Spleen (tissue), 7 donors: Measurements from ENCODE around the gene EHD2.
A peak's percentile ranks its signal among the peaks of the same experiment; 100 is the strongest.

Source experiments
- POLR2A ChIP-seq, 3 donors: fragments of 450-650 bp; IDR thresholded peaks; one replicate each; pipeline ENCODE4 v1.5.1; 2017; ENCODE audit warnings: antibody characterized with exemption in 3 of 3, mild to moderate bottlenecking in 1 of 3
- POLR2AphosphoS5 ChIP-seq, 3 donors: sonication (generic); formaldehyde crosslinking; IDR thresholded peaks; one replicate each; pipeline ENCODE4 v1.5.1; 2017; ENCODE audit warnings: antibody characterized with exemption in 3 of 3
- TF ChIP-seq, protein P1 (sequence below), 11 experiments: fragments of 200-600 bp in 7 of 11; fragments of 450-650 bp in 4 of 11; sonication (generic) in 4 of 11; IDR thresholded peaks in 8 of 11; conservative IDR thresholded peaks in 3 of 11; 1 replicate in 7 of 11; 2 replicates in 4 of 11; pipeline versions ENCODE4 v1.4.0 to v1.8.0; 2016 to 2021; ENCODE audit warnings: antibody characterized with exemption in 11 of 11, inconsistent platforms in 4 of 11, mild to moderate bottlenecking in 1 of 11
- donor health status: DM: no; HTN: no; CAD: no; lungs with moderate emphysema.
- donor health status: DM: no; HTN: no; CAD: no.
- donor health status: DM: no; HTN: no; CAD: no.

DNA sequence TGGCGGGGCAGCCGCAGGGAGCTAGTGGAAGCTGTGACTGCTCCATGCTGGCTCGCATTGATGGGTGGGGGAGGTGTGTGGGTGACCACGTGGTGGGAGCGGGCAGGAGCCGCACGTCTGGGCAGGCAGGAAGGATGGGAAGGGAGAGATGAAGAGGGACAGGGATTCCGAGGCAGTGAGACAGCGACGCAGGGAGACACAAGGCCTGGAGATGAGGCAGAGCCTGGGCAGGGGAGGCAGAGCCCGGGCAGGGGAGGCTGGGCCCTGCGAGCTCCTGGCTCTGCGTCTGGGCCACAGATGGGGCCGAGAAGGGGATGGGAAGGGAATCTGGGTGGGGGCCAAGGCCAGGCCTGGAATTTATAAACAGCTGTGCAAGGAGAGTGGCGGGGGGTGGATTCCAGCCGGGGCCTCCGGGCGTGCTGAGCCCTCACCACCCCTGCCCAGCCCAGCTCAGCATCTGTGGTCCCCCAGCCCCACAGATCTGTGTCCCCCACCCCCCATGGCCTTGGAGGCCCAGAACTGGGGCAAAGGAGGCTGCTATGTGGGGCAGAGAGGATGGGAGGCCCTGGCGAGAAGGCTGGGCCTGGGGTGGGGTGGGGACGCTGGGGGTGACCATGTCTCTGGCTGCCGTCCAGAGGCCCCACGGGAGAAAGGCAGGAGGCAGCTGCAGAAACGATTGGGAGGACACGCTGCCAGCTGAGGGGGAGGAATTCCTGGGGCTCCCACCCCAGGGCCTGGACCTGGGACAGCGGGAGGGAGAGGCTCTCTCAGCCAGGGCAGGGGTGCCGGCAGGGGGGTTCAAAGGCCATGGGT, 6.0 kb downstream of the EHD2 start:
- TF ChIP-seq, protein P1, sequence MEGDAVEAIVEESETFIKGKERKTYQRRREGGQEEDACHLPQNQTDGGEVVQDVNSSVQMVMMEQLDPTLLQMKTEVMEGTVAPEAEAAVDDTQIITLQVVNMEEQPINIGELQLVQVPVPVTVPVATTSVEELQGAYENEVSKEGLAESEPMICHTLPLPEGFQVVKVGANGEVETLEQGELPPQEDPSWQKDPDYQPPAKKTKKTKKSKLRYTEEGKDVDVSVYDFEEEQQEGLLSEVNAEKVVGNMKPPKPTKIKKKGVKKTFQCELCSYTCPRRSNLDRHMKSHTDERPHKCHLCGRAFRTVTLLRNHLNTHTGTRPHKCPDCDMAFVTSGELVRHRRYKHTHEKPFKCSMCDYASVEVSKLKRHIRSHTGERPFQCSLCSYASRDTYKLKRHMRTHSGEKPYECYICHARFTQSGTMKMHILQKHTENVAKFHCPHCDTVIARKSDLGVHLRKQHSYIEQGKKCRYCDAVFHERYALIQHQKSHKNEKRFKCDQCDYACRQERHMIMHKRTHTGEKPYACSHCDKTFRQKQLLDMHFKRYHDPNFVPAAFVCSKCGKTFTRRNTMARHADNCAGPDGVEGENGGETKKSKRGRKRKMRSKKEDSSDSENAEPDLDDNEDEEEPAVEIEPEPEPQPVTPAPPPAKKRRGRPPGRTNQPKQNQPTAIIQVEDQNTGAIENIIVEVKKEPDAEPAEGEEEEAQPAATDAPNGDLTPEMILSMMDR (IDR thresholded peaks at IDR 0.05 in 8 of 11, conservative IDR thresholded peaks at IDR 0.05 in 3 of 11), result no peak
- TF ChIP-seq POLR2A (IDR thresholded peaks at IDR 0.05) (no peak), POLR2AphosphoS5 (IDR thresholded peaks at IDR 0.05) (peak; percentile 57 to 75 (median 73))
